ENCODE results near the gene CRYBG1.

Gene CRYBG1

GRCh38 chr6:106474466-106474865, 113.9 kb downstream of the CRYBG1 start:
- H3K4me3 ChIP-seq (ENCODE audit: low read depth, low read length) = no peak overlapping the region
- TF ChIP-seq CTCF (conservative IDR thresholded peaks at IDR 0.05; ENCODE audit: low read depth, low read length) = no peak

GRCh38 chr6:106475284-106475683, 114.8 kb downstream of the CRYBG1 start:
- DNase-seq (ENCODE audit: low read depth) = no peak
- TF ChIP-seq CTCF (conservative IDR thresholded peaks at IDR 0.05; ENCODE audit: low read depth, low read length) = no peak
- no peak overlapping the region for H3K4me3 ChIP-seq (ENCODE audit: low read depth, low read length)

More at GRCh38 chr6:106474466-106474865, 113.9 kb downstream of the CRYBG1 start:
- no peak for DNase-seq (ENCODE audit: low read depth)

GRCh38 chr6:106476331-106477105, 116.0 kb downstream of the CRYBG1 start:
- TF ChIP-seq CTCF (conservative IDR thresholded peaks at IDR 0.05; ENCODE audit: low read depth, low read length) = no peak
- no peak overlapping the region for H3K4me3 ChIP-seq (ENCODE audit: low read depth, low read length)
- peak; percentile 39 for DNase-seq (ENCODE audit: low read depth)

GRCh38 chr6:106477146-106477545, 116.6 kb downstream of the CRYBG1 start:
- TF ChIP-seq CTCF (conservative IDR thresholded peaks at IDR 0.05; ENCODE audit: low read depth, low read length) = no peak
- no peak for DNase-seq (ENCODE audit: low read depth)
- H3K4me3 ChIP-seq (ENCODE audit: low read depth, low read length) = no peak overlapping the region

- TF ChIP-seq CTCF (conservative IDR thresholded peaks at IDR 0.05; ENCODE audit: low read depth, low read length) = no peak
- no peak for DNase-seq (ENCODE audit: low read depth)
- H3K4me3 ChIP-seq (ENCODE audit: low read depth, low read length) = no peak overlapping the region
Observed at GRCh38 chr6:106477790-106478189, 117.3 kb downstream of the CRYBG1 start.

GRCh38 chr6:106486236-106486635, 125.7 kb downstream of the CRYBG1 start:
- peak; percentile 89 for DNase-seq (ENCODE audit: low read depth)
- TF ChIP-seq CTCF (conservative IDR thresholded peaks at IDR 0.05; ENCODE audit: low read depth, low read length) = no peak
- H3K4me3 ChIP-seq (ENCODE audit: low read depth, low read length) = no peak overlapping the region
